Ascending aorta (tissue), 2 donors: ENCODE measurements around the gene ASB18. TPM values are rescaled to one million over a fixed set of nuclear protein-coding genes. Genes with fewer than 3 reads are reported as not detected.

Experiments used
- DNase-seq, 2 donors: peaks; one replicate each; pipeline ENCODE4 v3.0.0-alpha.2; 2019; ENCODE audit warnings: low spot score in 2 of 2
- H3K27ac ChIP-seq, 2 donors: fragments of 200-600 bp; sonication (generic); one replicate each; pipeline ENCODE4 v1.5.1; 2016 to 2017; ENCODE audit warnings: mild to moderate bottlenecking in 1 of 2
- H3K27me3 ChIP-seq: fragments of 200-600 bp; sonication (generic); one replicate; pipeline ENCODE4 v1.5.1; 2017
- H3K36me3 ChIP-seq, 2 donors: fragments of 200-600 bp; sonication (generic); one replicate each; pipeline ENCODE4 v1.5.1; 2016
- H3K4me1 ChIP-seq, 2 donors: fragments of 200-600 bp; sonication (generic); one replicate each; pipeline ENCODE4 v1.5.1; 2016 to 2017; ENCODE audit warnings: mild to moderate bottlenecking in 1 of 2
- H3K4me3 ChIP-seq, 2 donors: fragments of 200-600 bp; sonication (generic); one replicate each; pipeline ENCODE4 v1.5.1; 2016 to 2017; ENCODE audit warnings: mild to moderate bottlenecking in 1 of 2
- H3K9me3 ChIP-seq, 2 donors: fragments of 200-600 bp; sonication (generic); one replicate each; pipeline ENCODE4 v1.5.1; 2016
- intact Hi-C: fragments of 100-400 bp; cut with DNase I; formaldehyde crosslinking; loops from one replicate; pipeline ENCODE4 v1.15.1; 2023
- total RNA-seq: library from RNA; depleted of rRNA; stranded (reverse); fragments of >200 nt; gene quantifications from one replicate; pipeline ENCODE4 v1.1.0, GENCODE V29; 2016
- TF ChIP-seq, protein P1 (sequence below), 3 experiments: fragments of 200-600 bp in 2 of 3; fragments of 450-650 bp in 1 of 3; sonication (generic) in 2 of 3; IDR thresholded peaks; one replicate each; pipeline ENCODE4 v1.5.1; 2016 to 2019; ENCODE audit warnings: antibody characterized with exemption in 3 of 3, mild to moderate bottlenecking in 1 of 3, moderate library complexity in 1 of 3

ASB18 gene
- total RNA-seq, 1 donor from 2014 or later, result not detected

DNA sequence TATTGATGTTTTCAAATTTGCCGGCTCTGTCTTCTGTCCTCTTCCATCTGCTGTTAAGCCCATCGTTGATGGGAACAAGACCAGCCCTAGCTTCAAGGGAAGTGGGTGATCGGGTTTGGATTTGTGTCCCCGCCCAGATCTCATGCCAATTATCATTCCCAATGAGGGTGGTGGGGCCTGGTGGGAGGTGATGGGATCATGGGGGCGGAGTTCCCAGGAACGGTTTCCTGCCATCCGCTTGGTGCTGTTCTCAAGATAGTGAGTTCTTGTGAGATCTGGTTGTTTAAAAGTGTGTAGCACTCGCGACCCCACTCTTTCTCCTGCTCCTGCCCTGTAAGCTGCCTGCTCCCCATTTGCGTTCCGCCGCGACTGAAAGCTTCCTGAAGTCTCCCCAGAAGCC is 9.5 kb downstream of the ASB18 start:
- no peak overlapping the region for H3K27ac ChIP-seq
- DNase-seq, result no peak
- no peaks in the 10 kb centered on the region for H3K36me3 ChIP-seq
- TF ChIP-seq, protein P1, sequence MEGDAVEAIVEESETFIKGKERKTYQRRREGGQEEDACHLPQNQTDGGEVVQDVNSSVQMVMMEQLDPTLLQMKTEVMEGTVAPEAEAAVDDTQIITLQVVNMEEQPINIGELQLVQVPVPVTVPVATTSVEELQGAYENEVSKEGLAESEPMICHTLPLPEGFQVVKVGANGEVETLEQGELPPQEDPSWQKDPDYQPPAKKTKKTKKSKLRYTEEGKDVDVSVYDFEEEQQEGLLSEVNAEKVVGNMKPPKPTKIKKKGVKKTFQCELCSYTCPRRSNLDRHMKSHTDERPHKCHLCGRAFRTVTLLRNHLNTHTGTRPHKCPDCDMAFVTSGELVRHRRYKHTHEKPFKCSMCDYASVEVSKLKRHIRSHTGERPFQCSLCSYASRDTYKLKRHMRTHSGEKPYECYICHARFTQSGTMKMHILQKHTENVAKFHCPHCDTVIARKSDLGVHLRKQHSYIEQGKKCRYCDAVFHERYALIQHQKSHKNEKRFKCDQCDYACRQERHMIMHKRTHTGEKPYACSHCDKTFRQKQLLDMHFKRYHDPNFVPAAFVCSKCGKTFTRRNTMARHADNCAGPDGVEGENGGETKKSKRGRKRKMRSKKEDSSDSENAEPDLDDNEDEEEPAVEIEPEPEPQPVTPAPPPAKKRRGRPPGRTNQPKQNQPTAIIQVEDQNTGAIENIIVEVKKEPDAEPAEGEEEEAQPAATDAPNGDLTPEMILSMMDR (IDR thresholded peaks at IDR 0.05), result no peak
- intact Hi-C loops, result no loop called here
- no peaks in the 10 kb centered on the region for H3K27me3 ChIP-seq
- no peak overlapping the region for H3K4me3 ChIP-seq
- no peaks in the 10 kb centered on the region for H3K9me3 ChIP-seq
- no peaks in the 10 kb centered on the region for H3K4me1 ChIP-seq

DNA sequence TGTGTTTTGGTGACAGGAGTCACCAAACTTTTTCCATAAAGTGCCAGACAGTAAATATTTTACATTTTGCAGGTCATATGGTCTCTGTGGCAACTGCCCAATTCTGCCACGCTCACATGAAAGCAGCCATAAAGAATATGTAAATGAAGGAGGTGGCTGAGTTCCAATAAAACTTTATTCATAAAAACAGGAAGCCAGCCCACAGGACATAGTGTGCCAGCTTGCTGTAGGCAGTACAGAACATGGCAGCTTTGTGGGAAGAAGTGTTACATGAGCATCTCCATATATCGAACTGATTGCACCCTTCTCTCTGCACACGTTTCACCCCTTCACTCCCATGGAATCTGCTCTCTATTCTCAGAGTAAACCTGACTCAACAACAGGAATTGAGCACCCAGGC is 10.2 kb downstream of the ASB18 start:
- intact Hi-C loops, result no loop called here
- DNase-seq, result no peak
- Histone ChIP-seq H3K27me3 (no peaks in the 10 kb centered on the region), H3K4me3 (no peak overlapping the region), H3K27ac (no peak overlapping the region), H3K36me3 (no peaks in the 10 kb centered on the region), H3K4me1 (no peaks in the 10 kb centered on the region), H3K9me3 (no peaks in the 10 kb centered on the region)
- TF ChIP-seq, protein P1 (IDR thresholded peaks at IDR 0.05), result no peak

DNA sequence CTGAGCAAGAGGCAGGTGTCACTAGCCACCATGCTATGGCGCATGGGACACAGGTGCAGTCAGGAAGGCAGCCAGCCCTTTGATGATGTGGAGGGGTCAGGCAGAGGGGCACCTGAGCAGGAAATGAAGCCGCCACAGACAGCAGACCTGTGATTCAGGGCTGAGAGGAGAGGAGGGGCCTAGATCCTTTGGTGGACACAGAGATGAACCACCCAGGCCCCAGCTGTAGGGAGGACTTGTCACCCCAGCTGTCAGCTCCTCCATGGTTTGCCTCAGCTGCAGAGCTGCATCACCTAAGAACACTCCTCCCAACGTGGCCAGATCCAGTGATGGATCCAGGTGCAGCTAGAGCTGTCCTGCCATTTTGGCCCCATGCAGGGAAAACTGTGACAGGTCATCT is 11.6 kb downstream of the ASB18 start:
- TF ChIP-seq, protein P1 (IDR thresholded peaks at IDR 0.05), result no peak
- H3K36me3 ChIP-seq, result no peaks in the 10 kb centered on the region
- no peaks in the 10 kb centered on the region for H3K9me3 ChIP-seq
- no peaks in the 10 kb centered on the region for H3K4me1 ChIP-seq
- H3K27ac ChIP-seq, result no peak overlapping the region
- H3K27me3 ChIP-seq, result no peaks in the 10 kb centered on the region
- DNase-seq, result no peak
- H3K4me3 ChIP-seq, result no peak overlapping the region
- intact Hi-C loops, result no loop called here

DNA sequence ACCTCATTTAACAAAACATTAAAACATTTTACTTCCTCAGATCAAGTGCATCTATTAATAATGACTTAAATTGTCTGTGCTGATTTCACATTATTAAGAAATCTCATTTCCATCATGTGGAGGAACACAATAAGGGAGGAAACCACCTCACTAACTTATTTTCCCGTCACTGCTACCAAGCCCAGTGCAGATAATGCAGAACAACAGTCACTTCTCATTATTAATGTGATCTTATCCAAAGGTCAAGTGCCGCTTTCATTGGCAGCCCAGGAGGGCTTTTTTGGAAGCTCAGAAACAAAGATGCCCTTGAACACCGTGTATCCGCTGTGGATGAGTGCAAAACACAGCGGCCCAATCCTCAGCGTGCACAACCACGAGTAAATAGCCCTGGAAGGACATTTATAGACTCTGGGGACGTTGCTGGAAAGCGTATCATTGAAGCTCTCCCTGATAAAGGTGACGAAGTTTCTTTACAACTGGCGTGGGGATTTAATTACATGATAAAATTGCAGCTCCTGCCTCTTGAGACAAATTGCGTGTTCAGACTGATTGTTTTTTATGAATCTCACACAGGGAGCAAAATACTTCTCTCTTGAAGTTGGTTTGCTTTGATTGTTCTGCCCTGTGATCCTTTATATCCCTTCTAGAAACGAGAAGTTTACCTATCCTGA is 13.2 kb downstream of the ASB18 start:
- no peak overlapping the region for H3K27ac ChIP-seq
- H3K36me3 ChIP-seq, result no peaks in the 10 kb centered on the region
- no peaks in the 10 kb centered on the region for H3K27me3 ChIP-seq
- no peaks in the 10 kb centered on the region for H3K4me1 ChIP-seq
- H3K9me3 ChIP-seq, result no peaks in the 10 kb centered on the region
- H3K4me3 ChIP-seq, result no peak overlapping the region
- TF ChIP-seq, protein P1 (IDR thresholded peaks at IDR 0.05), result no peak
- intact Hi-C loops, result no loop called here
- no peak for DNase-seq

DNA sequence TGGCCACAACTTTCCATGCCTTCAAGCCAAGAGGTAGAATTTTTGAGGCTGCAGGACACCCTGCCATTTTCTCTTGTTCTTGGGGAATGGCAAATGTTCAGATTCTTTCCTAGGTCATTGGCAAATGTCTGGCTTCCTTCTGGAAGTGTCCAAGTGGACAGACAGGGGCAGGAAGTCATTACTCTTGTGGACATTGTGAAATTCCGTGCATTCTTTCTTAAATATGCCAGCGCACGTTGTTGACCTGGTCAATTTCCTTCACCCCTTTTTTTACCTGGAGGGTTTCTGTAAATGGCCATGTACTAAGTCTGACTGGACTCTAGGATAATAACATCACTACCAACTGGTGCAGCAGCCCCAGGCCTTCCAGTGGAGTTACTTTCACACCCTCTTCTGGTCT is 13.9 kb downstream of the ASB18 start:
- H3K27ac ChIP-seq, result no peak overlapping the region
- H3K4me1 ChIP-seq, result no peaks in the 10 kb centered on the region
- TF ChIP-seq, protein P1 (IDR thresholded peaks at IDR 0.05), result no peak
- H3K9me3 ChIP-seq, result no peaks in the 10 kb centered on the region
- intact Hi-C loops, result no loop called here
- DNase-seq, result no peak
- no peaks in the 10 kb centered on the region for H3K27me3 ChIP-seq
- no peak overlapping the region for H3K4me3 ChIP-seq
- no peaks in the 10 kb centered on the region for H3K36me3 ChIP-seq

DNA sequence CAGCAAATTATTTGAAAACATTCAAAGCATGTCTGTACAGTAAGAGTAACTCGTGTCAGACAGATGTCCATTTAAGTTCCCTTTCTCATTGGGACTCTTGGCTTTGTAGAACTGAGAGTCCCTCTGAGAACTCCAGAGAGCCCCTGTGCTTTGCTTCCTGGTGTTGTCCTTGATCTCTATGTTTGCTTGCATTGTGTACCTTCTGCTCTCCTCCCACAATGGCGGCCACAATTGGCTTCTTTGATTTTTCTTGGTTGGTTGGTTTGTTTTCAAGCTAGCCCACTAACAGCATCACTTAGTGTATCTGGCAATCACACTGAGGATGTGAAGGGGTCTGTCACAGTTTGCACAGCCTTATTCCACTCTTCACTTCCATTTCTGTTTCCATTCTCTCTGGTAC is 15.1 kb downstream of the ASB18 start:
- TF ChIP-seq, protein P1 (IDR thresholded peaks at IDR 0.05), result no peak
- Histone ChIP-seq H3K27me3 (no peaks in the 10 kb centered on the region), H3K27ac (no peak overlapping the region), H3K4me3 (no peak overlapping the region), H3K9me3 (no peaks in the 10 kb centered on the region), H3K4me1 (no peaks in the 10 kb centered on the region), H3K36me3 (no peaks in the 10 kb centered on the region)
- intact Hi-C loops, result no loop called here
- no peak for DNase-seq
